Measurements from ENCODE around the gene HLA-E.
A peak's percentile ranks its signal among the peaks of the same experiment; 100 is the strongest.

DNA sequence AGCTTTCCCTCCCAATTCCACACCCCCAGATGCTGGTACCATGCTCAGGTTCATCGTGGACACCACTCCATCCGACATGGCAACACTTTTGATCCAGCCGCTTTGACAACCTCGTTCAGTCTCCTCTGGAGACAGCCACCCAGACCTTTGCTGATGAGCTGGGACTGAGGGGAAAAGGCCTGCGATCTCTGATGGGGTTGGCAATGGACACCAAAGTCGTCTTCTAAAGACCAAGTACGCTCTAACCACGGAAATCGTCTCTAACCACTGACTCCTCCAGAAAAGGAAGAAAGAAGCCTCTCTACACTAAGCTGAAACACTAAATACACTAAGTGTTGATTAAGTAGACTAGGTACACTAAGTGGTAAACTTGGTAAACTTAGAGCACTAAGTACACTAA is 26.1 kb upstream of the HLA-E start:
- peak in 1 of 4 donors; percentile 4 for TF ChIP-seq POLR2AphosphoS5 (IDR thresholded peaks at IDR 0.05)
- TF ChIP-seq, protein P1, sequence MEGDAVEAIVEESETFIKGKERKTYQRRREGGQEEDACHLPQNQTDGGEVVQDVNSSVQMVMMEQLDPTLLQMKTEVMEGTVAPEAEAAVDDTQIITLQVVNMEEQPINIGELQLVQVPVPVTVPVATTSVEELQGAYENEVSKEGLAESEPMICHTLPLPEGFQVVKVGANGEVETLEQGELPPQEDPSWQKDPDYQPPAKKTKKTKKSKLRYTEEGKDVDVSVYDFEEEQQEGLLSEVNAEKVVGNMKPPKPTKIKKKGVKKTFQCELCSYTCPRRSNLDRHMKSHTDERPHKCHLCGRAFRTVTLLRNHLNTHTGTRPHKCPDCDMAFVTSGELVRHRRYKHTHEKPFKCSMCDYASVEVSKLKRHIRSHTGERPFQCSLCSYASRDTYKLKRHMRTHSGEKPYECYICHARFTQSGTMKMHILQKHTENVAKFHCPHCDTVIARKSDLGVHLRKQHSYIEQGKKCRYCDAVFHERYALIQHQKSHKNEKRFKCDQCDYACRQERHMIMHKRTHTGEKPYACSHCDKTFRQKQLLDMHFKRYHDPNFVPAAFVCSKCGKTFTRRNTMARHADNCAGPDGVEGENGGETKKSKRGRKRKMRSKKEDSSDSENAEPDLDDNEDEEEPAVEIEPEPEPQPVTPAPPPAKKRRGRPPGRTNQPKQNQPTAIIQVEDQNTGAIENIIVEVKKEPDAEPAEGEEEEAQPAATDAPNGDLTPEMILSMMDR (IDR thresholded peaks at IDR 0.05) = no peak

All from sigmoid colon (tissue), 4 donors.